HepG2 (cell line): ENCODE measurements around the gene BRK1. TPM values are rescaled to one million over a fixed set of nuclear protein-coding genes. Genes with fewer than 3 reads are reported as not detected.

Source experiments
- ATRX ChIP-seq: sonication (generic); formaldehyde crosslinking; IDR thresholded peaks from 2 replicates; pipeline ENCODE4 v1.4.0; 2020; ENCODE audit warnings: missing genetic modification reagents, borderline replicate concordance
- CBFB ChIP-seq: sonication (generic); formaldehyde crosslinking; IDR thresholded peaks from 2 replicates; pipeline ENCODE4 v1.4.0; 2020; ENCODE audit warnings: missing genetic modification reagents
- DNMT1 ChIP-seq: sonication (generic); formaldehyde crosslinking; IDR thresholded peaks from 2 replicates; pipeline ENCODE4 v1.5.1; 2020; ENCODE audit warnings: mild to moderate bottlenecking, missing genetic modification reagents
- FOSL2 ChIP-seq: sonication (generic); formaldehyde crosslinking; IDR thresholded peaks from 2 replicates; pipeline ENCODE4 v1.4.0; 2020; ENCODE audit warnings: missing genetic modification reagents
- KLF16 ChIP-seq, 2 experiments: sonication (generic) in 1 of 2; formaldehyde crosslinking in 1 of 2; IDR thresholded peaks; 2 replicates each; pipeline versions ENCODE4 v1.6.1 to v1.8.0; 2016 to 2023; ENCODE audit warnings: missing genetic modification reagents in 2 of 2, missing compliant biosample characterization in 1 of 2
- PRMT3 ChIP-seq: sonication (generic); formaldehyde crosslinking; IDR thresholded peaks from 2 replicates; pipeline ENCODE4 v1.8.1; 2022; ENCODE audit warnings: low read depth, mild to moderate bottlenecking, moderate library complexity, missing genetic modification reagents, borderline replicate concordance
- SMARCE1 ChIP-seq: fragments of 450-650 bp; IDR thresholded peaks from 2 replicates; pipeline ENCODE4 v1.6.1; 2017; ENCODE audit warnings: borderline replicate concordance
- SRY ChIP-seq: sonication (generic); formaldehyde crosslinking; IDR thresholded peaks from 2 replicates; pipeline ENCODE4 v1.8.0; 2022; ENCODE audit warnings: mild to moderate bottlenecking, missing genetic modification reagents
- ZNF253 ChIP-seq: sonication (generic); formaldehyde crosslinking; IDR thresholded peaks from 2 replicates; pipeline ENCODE4 v1.8.0; 2022; ENCODE audit warnings: mild to moderate bottlenecking, missing genetic modification reagents, borderline replicate concordance
- ZNF350 ChIP-seq: sonication (generic); formaldehyde crosslinking; IDR thresholded peaks from 2 replicates; pipeline ENCODE4 v1.4.0; 2020; ENCODE audit warnings: mild to moderate bottlenecking, low read depth, missing genetic modification reagents, borderline replicate concordance
- ZNF44 ChIP-seq: sonication (generic); formaldehyde crosslinking; IDR thresholded peaks from 2 replicates; pipeline ENCODE4 v1.5.1; 2020; ENCODE audit warnings: mild to moderate bottlenecking, missing genetic modification reagents
- ZNF570 ChIP-seq: sonication (generic); formaldehyde crosslinking; IDR thresholded peaks from 2 replicates; pipeline ENCODE4 v1.4.0; 2020; ENCODE audit warnings: mild to moderate bottlenecking, missing genetic modification reagents, borderline replicate concordance
- ZNF777 ChIP-seq: sonication (generic); formaldehyde crosslinking; IDR thresholded peaks from 2 replicates; pipeline ENCODE4 v1.4.0; 2020; ENCODE audit warnings: missing genetic modification reagents
- ZNF792 ChIP-seq: IDR thresholded peaks from 2 replicates; pipeline ENCODE4 v1.6.1; 2016
- ZNF839 ChIP-seq: sonication (generic); formaldehyde crosslinking; IDR thresholded peaks from 2 replicates; pipeline ENCODE4 v1.4.0; 2020; ENCODE audit warnings: missing genetic modification reagents, mild to moderate bottlenecking, borderline replicate concordance
- ZZZ3 ChIP-seq: sonication (generic); formaldehyde crosslinking; IDR thresholded peaks from 2 replicates; pipeline ENCODE4 v1.4.0; 2020; ENCODE audit warnings: missing genetic modification reagents, mild to moderate bottlenecking, borderline replicate concordance
- polyA plus RNA-seq, 8 experiments: library from polyadenylated mRNA; depleted of rRNA in 3 of 8; stranded (reverse) in 7 of 8; unstranded in 1 of 8; fragments of >200 nt; fragmentation: Illumina TruSeq in 4 of 8; extraction: Trizol in 4 of 8; gene quantifications; 2 replicates each; pipeline versions ENCODE4 v1.2.1 to v1.2.3, GENCODE V29; 2011 to 2016; ENCODE audit warnings: low read depth in 4 of 8, missing spikeins in 1 of 8, mixed read lengths in 1 of 8; ENCODE audit not compliant: insufficient read depth in 1 of 8
- total RNA-seq, 5 experiments: library from RNA; depleted of rRNA; stranded (reverse); fragments of >200 nt; fragmentation: Illumina TruSeq; extraction: Trizol; gene quantifications; 2 replicates each; pipeline ENCODE4 v1.2.3, GENCODE V29; 2016; ENCODE audit warnings: low read depth in 1 of 5
- TF ChIP-seq, protein P1 (sequence below): sonication (generic); formaldehyde crosslinking; IDR thresholded peaks from 2 replicates; pipeline ENCODE4 v1.9.0; 2021; ENCODE audit warnings: missing genetic modification reagents, borderline replicate concordance
- TF ChIP-seq, protein P2 (sequence below): sonication (generic); formaldehyde crosslinking; IDR thresholded peaks from 2 replicates; pipeline ENCODE4 v1.5.0; 2020; ENCODE audit warnings: mild to moderate bottlenecking, missing genetic modification reagents
- TF ChIP-seq, protein P3 (sequence below): sonication (generic); formaldehyde crosslinking; IDR thresholded peaks from 2 replicates; pipeline ENCODE4 v1.4.0; 2020; ENCODE audit warnings: low read depth, missing genetic modification reagents
- TF ChIP-seq, protein P4 (sequence below): sonication (generic); formaldehyde crosslinking; IDR thresholded peaks from 2 replicates; pipeline ENCODE4 v1.8.0; 2022; ENCODE audit warnings: mild to moderate bottlenecking, missing genetic modification reagents, moderate library complexity

The BRK1 gene
- total and polyA plus RNA-seq, 2 of the 13 experiments (the other 11 are each of a cell fraction or from before 2014, with no cell fraction given), result 118 to 155 TPM

DNA sequence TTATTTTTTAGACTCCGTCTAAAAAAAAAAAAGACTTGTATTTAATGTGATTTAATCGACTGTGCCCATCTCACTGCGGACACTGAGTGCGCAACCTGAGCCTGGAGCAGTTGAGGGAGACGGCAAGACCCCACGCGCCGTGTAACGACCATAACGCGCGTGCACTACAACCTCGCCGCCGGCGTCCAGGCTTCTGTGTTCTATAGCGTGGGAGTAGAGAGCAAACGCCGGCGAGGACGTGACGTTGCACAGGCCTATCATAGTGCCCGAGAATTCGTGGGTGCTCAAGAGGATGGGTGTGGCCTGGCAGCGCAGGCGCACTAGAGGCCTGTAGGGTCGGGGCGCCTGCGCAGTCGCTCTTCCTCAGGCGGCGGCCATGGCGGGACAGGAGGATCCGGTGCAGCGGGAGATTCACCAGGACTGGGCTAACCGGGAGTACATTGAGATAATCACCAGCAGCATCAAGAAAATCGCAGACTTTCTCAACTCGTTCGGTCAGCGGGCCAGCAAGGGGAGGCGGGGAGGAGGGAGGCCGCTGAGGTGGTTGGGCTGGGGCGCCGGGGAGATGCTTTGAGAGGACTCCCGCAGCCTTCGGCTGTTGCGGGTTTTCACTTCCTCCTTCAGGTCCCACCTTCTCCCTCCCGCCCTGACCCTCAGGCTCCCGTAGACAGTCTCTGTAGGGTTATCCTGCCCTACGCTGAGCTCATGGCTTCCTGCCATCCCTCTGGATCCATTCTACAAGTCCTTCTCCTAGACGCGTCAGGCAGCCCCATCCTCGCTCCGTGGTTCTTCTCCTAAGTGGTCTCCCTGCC is at the start of gene BRK1 (continued):
- TF ChIP-seq, protein P1, sequence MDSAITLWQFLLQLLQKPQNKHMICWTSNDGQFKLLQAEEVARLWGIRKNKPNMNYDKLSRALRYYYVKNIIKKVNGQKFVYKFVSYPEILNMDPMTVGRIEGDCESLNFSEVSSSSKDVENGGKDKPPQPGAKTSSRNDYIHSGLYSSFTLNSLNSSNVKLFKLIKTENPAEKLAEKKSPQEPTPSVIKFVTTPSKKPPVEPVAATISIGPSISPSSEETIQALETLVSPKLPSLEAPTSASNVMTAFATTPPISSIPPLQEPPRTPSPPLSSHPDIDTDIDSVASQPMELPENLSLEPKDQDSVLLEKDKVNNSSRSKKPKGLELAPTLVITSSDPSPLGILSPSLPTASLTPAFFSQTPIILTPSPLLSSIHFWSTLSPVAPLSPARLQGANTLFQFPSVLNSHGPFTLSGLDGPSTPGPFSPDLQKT (CRISPR knock-in tag), result no peak
- TF ChIP-seq KLF16 (CRISPR knock-in tag; IDR thresholded peaks at IDR 0.05) (peak in 1 of 2 experiments; percentile 55; a peak in 1 of 4 replicates), PRMT3 (CRISPR knock-in tag) (no peak), ZNF570 (CRISPR knock-in tag) (no peak), ZNF253 (CRISPR knock-in tag) (no peak), ZNF350 (CRISPR knock-in tag) (peak; percentile 52; the same call in 1 of the 2 replicates), FOSL2 (peak; percentile 60; the same call in 1 of the 2 replicates), ZNF792 (CRISPR knock-in tag) (peak; percentile 83), ZNF839 (CRISPR knock-in tag) (no peak), ZNF777 (CRISPR knock-in tag) (peak; percentile 87), ZZZ3 (CRISPR knock-in tag) (no peak), ATRX (CRISPR knock-in tag) (no peak), ZNF44 (CRISPR knock-in tag) (0 out of 2 replicates have a peak, but pooled peaks have one; percentile 56), CBFB (CRISPR knock-in tag) (no peak; the same call in 1 of the 2 replicates), DNMT1 (CRISPR knock-in tag) (no peak), SMARCE1 (no peak), SRY (CRISPR knock-in tag) (0 out of 2 replicates have a peak, but pooled peaks have one; percentile 30)
- TF ChIP-seq, protein P2, sequence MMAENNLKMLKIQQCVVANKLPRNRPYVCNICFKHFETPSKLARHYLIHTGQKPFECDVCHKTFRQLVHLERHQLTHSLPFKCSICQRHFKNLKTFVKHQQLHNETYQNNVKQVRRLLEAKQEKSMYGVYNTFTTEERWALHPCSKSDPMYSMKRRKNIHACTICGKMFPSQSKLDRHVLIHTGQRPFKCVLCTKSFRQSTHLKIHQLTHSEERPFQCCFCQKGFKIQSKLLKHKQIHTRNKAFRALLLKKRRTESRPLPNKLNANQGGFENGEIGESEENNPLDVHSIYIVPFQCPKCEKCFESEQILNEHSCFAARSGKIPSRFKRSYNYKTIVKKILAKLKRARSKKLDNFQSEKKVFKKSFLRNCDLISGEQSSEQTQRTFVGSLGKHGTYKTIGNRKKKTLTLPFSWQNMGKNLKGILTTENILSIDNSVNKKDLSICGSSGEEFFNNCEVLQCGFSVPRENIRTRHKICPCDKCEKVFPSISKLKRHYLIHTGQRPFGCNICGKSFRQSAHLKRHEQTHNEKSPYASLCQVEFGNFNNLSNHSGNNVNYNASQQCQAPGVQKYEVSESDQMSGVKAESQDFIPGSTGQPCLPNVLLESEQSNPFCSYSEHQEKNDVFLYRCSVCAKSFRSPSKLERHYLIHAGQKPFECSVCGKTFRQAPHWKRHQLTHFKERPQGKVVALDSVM (CRISPR knock-in tag), result no peak
- TF ChIP-seq, protein P3, sequence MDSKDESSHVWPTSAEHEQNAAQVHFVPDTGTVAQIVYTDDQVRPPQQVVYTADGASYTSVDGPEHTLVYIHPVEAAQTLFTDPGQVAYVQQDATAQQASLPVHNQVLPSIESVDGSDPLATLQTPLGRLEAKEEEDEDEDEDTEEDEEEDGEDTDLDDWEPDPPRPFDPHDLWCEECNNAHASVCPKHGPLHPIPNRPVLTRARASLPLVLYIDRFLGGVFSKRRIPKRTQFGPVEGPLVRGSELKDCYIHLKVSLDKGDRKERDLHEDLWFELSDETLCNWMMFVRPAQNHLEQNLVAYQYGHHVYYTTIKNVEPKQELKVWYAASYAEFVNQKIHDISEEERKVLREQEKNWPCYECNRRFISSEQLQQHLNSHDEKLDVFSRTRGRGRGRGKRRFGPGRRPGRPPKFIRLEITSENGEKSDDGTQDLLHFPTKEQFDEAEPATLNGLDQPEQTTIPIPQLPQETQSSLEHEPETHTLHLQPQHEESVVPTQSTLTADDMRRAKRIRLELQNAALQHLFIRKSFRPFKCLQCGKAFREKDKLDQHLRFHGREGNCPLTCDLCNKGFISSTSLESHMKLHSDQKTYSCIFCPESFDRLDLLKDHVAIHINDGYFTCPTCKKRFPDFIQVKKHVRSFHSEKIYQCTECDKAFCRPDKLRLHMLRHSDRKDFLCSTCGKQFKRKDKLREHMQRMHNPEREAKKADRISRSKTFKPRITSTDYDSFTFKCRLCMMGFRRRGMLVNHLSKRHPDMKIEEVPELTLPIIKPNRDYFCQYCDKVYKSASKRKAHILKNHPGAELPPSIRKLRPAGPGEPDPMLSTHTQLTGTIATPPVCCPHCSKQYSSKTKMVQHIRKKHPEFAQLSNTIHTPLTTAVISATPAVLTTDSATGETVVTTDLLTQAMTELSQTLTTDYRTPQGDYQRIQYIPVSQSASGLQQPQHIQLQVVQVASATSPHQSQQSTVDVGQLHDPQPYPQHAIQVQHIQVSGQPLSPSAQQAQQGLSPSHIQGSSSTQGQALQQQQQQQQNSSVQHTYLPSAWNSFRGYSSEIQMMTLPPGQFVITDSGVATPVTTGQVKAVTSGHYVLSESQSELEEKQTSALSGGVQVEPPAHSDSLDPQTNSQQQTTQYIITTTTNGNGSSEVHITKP (CRISPR knock-in tag), result no peak
- TF ChIP-seq, protein P4, sequence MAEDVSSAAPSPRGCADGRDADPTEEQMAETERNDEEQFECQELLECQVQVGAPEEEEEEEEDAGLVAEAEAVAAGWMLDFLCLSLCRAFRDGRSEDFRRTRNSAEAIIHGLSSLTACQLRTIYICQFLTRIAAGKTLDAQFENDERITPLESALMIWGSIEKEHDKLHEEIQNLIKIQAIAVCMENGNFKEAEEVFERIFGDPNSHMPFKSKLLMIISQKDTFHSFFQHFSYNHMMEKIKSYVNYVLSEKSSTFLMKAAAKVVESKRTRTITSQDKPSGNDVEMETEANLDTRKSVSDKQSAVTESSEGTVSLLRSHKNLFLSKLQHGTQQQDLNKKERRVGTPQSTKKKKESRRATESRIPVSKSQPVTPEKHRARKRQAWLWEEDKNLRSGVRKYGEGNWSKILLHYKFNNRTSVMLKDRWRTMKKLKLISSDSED (CRISPR knock-in tag), result no peak
